HG03066 (cell line): Measurements from ENCODE around the gene UTS2R.
"Not testable (repeated sequence)": the region's sequence is repeated elsewhere in the genome, so short reads cannot be mapped to it uniquely, and the experiment has no call there.

Experiments used
- ATAC-seq: cut with Tn5 transposase; IDR thresholded peaks from one replicate; pipeline ENCODE4 v1.9.1; 2021; ENCODE audit warnings: low read depth; ENCODE audit not compliant: unreplicated experiment

Gene UTS2R

DNA sequence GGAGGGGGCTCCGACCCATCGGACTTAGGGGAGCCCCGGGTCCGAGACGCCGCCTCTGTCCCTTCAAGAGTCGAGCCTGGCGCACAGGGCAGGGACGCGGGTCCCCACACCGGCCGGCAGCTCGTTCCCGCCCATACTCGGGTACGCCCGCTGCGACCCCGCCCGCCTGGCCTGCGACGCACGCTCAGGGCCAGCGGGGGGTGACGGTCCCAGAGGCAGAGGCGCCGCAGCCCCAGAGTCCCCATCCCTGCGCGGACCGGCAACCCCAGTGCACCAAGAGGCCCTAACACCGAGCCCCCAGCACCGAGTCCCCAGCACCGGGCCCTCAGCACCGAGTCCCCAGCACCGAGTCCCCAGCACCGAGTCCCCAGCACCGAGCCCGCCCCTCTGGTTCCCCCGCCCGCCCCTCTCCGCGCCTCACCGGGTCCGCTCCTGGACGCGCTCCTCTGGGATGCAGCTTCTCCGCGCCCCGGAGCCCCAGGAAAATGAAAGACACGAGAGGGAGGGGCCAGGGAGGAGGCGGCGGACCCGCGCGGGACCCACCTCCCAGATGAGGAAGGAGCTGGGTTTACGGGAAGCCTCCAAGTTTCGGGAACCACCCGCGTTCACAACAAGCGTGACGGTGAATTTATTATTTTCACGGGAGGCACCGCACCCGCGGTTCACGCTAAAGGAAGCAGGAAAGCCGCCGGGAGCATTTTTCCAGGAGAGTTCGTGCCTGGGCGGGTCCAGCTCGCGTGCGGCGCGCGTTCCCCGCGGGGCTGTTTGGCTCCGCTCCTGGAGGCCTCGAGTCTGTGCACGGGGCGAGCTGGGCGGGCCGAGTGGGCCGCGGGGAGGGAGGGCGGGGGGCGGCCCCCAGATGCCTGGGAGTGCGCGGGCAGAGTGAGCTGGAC is 38.0 kb upstream of the UTS2R start, which contains the start of gene SECTM1:
Gene SECTM1, minus strand, starts transcription at position 488 of the 893 bp plus-strand sequence. CDS start 6,526 bp downstream, outside the sequence.
- ATAC-seq, result no peak

- no peak for ATAC-seq
Observed at GRCh38 chr17:82334204-82334621, 37.4 kb upstream of the UTS2R start.

- no peak for ATAC-seq
Observed at GRCh38 chr17:82334622-82335394, 36.8 kb upstream of the UTS2R start.

DNA sequence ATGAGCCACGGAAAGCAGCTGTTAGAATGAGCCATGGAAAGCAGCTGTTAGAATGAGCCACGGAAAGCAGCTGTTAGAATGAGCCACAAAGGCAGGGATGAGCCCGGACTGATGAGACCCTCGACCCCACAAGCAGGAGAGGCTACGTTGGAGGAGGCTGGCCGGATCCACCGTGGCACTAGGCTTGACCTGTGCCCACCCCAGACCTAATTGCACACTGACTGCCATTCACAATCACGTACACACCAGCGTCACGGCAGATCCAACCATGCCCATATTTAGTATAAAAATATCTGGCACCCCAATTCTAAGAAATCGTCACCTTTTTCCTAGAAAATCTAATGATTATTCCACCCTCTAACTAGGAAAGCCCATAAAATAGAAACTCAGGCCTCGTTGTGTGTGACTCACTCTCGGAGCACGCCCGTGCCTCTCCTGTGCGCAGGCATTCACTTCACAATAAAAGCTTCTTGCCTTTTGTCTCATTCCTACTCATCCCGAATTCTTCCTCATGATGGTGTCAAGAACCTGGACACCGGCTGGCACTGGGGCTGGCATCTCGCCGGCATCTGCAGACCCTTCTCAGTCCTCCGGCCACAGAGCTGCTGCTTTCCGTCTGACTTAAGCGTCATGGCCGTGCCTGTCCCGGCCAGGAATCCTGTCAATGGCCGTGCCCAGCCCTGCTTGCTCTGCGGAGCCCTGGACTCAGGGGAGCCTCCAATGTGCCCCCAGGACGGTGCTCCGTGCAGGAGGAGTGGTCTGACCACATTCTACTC is 32.5 kb upstream of the UTS2R start:
- no peak for ATAC-seq

DNA sequence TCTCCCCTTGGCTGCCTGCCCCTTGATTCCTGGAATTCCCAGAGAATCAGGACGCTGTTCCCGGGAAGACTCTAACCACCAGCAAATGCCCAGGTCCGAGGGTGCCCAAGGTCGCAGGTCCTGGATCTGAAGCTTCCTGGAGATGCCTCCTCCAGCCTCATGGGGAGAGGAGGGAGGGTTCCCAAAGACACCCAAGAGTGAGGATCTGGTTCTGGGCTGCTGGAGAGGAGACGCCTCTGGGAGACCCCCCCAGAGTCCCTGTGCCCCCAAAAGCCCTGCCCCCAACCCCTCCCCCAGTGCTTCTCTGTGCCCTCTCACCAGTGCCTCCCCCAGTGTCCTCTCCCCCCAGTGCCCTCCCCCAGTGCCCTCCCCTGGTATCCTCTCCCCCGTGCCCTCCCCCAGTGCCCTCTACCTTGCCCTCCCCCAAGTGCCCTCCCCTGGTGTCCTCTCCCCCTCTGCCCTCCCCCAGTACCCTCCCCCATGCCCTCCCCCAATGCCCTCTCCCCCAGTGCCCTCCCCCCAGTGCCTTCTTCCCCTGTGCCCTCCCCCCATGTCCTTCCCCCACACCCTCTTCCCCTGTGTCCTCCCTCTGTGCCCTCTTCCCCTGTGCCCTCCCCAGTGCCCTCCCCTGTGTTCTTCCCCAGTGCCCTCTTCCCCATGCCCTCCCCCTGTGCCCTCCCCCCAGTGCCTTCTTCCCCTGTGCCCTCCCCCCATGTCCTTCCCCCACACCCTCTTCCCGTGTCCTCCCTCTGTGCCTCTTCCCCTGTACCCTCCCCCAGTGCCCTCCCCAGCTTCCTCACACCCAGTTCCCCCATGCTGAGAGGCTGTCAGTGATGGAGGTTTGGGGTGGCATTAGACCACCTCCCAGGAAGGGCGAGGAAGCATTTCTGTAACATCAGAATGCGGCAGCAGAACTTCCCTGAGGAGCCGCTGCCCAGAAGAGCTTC is 31.7 kb upstream of the UTS2R start:
- no peak for ATAC-seq

DNA sequence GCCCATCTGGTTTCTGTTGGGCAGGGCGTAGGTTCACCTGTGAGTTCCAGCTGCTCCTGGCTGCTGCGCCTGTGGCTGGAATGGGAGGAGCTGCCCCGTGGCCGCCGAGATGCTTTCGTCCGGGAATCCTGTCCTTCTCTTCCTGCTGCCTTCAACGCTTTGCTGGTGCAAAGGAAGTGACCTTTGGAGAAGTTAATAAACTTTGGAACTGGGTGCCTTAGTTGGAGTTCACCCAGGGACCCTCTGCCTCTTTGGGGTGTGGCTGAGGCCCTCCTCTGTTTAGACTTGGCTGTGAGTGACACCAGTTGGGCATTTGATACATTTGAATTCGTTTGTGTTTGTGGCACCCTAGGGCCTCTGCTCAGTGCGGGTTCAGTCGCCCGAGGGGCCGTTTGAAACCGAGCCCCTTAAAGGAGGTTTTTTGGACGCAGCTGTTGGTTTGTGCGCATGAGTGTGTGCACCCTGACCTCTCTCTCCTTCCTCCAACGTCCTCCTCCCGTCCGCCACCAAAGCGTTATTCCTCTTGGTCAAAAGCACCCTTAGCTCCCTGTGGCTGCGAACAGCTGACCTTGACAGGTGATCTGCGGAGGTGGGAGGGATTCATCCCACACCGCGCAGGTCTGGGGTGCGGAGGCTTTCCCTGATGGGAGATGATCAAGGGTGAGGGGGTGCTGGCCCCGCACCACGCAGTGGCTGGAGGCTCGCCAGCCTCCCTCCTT is 29.0 kb upstream of the UTS2R start:
- no peak for ATAC-seq

DNA sequence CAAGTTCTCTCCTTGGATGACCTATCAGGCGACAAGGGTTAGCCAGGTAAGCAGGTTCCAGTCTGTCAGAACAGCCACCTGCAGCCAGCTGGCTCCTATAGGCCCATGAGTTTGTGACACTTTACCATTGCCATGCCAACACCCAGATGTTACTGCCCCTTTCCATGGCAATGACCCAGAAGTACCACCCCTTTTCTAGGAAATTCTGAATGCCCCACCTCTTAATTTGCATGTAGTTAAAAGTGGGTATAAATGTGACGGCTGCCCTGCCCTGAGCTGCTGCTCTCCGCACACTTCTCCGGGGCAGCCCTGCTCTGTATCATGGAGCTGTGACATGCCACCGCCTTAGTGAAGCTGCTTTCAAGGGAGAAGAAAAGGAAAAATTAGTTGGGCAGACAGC is 28.0 kb upstream of the UTS2R start:
- ATAC-seq, result no peak

- no peak for ATAC-seq
Observed at GRCh38 chr17:82344175-82344907, 27.2 kb upstream of the UTS2R start.

DNA sequence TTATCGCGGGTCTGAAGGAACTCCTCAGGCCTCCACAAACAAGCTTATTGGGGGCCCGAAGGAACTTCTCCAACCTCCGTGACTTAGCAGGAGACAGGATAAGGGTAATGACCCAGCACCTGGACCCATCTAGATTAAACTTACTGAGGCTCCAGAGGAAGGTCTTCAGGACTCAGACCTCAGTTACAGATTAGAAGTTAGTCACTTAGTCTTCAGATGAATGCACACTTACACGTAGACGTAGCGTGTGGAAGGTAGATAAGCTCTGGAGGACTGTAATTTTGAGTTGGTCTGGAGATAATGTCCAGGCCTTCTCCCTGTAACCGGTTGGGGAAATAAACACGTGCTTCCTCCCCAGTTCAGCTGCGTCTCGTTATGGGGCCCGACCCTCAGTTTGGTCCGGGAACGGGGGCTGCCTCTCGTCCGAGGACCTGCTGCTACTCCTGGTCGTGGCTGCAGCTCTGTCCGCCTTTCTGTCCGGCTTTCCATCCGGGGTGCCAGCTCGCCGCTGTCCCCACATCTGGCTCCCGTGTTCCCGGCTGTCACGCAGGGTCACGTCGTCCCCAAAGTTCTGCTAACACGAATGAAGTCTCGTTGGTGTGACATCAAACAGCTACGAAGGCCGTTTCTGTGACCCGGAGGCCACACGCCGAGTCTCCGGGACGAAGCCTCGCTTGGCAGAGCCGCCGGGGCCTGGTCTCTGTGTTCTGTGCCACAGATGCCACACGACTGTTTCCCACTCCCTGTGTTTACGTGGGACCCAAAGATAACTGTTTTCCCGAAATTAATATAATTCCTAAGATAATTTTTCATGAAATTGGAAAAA is 26.2 kb upstream of the UTS2R start:
- no peak for ATAC-seq

DNA sequence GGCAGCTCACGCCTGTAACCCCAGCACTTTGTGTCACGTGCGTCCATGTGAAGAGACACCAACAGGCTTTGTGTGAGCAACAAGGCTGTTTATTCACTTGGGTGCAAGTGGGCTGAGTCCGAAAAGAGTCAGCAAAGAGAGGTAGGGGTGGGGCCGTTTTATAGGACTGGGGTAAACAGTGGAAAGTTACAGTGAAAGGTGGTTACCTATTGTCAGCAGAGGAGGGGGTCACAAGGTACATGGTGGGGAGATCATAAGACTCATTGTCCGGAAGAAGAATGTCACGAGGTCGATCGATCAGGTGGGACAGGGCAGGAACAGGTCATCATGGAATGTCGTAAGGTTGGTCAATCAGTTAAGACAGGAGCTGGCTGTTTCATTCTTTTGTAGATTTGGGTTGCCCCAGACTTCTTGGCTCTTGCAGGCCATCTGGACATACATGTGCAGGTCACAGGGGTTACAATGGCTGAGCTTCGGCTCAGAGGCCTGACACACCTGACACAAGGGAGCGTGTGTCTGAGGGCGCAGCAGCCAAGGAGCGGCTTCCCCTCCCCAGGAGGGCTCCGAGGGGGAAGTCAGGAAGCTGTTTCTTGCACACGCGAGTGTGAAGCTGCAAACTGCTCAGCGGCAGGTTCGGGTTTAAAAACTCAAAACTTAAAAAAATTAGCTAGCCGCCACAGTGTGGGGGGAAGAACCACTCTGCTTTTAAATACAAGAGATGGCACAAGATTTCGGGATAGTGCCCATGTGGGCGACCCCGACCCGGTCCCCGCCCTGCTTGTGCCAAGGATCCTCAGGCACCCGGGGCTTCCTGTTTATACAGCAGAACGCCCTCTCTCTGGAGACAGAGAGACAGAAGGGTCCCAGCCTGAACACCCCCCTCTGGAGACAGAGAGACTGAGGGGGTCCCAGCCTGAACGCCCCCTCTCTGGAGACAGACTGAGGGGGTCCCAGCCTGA is 24.9 kb upstream of the UTS2R start:
- no peak for ATAC-seq

DNA sequence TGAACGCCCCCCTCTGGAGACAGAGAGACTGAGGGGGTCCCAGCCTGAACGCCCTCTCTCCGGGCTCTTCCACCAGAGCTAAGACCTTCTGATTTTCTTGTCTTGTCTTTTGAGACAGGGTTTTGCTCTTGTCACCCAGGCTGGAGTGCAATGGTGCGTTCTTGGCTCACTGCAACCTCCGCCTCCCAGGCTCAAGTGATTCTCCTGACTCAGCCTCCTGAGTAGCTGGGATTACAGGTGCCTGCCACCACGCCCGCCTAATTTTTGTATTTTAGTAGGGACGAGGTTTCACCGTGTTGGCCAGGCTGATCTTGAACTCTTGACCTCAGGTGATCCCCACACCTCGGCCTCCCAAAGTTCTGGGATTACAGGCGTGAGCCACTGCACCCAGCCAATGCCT is 23.6 kb upstream of the UTS2R start:
- not testable (repeated sequence) for ATAC-seq

DNA sequence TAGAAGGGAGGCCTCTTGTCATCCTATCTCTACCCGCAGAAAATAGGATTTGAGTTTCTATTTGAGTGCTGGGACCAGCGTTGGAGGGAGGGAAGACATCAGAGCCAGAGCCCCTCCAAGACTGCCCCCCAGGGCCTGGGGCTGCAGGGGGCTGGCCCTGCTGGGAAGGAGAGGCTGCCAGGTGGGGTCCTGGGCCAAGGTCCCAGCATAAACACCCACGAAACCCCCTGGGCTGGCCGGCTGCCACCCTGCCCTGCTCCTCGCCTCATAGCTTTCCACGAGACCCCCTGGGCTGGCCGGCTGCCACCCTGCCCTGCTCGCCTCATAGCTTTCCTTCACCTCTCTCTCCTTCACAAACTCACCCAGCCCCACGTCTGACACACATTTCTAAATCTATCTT is 23.1 kb upstream of the UTS2R start:
- no peak for ATAC-seq

GRCh38 chr17:82348866-82349265 is 22.7 kb upstream of the UTS2R start:
- no peak for ATAC-seq

GRCh38 chr17:82349287-82349701 is 22.3 kb upstream of the UTS2R start:
- no peak for ATAC-seq

- no peak for ATAC-seq
Observed at GRCh38 chr17:82350182-82351030, 21.2 kb upstream of the UTS2R start.
